Fibroblast of pulmonary artery (primary cell): ENCODE measurements around the gene DDIT4L.

ENCODE experiments used
- DNase-seq: peaks from one replicate; pipeline ENCODE4 v3.0.0-alpha.2; 2010; ENCODE audit warnings: low read depth
- H3K4me3 ChIP-seq: replicated peaks from 2 replicates; pipeline ENCODE4 v1.5.1; 2011; ENCODE audit warnings: low read depth, mild to moderate bottlenecking, control low read depth, low read length, moderate library complexity
- CTCF ChIP-seq: IDR thresholded peaks from 2 replicates; pipeline ENCODE4 v1.5.1; 2011; ENCODE audit warnings: mild to moderate bottlenecking, control low read depth, low read length, inconsistent platforms; ENCODE audit errors: missing control alignments

Gene DDIT4L

GRCh38 chr4:100166297-100167039 lies 23.8 kb downstream of the DDIT4L start:
- no peak for TF ChIP-seq CTCF
- H3K4me3 ChIP-seq = no peak overlapping the region
- DNase-seq = no peak

GRCh38 chr4:100165809-100166208 lies 24.5 kb downstream of the DDIT4L start:
- DNase-seq = no peak
- no peak overlapping the region for H3K4me3 ChIP-seq
- TF ChIP-seq CTCF = no peak

- DNase-seq = no peak
- no peak overlapping the region for H3K4me3 ChIP-seq
- no peak for TF ChIP-seq CTCF
Observed at GRCh38 chr4:100164808-100165760, 25.2 kb downstream of the DDIT4L start.

GRCh38 chr4:100162027-100162685 lies 28.1 kb downstream of the DDIT4L start:
- no peak for DNase-seq
- no peak overlapping the region for H3K4me3 ChIP-seq
- no peak for TF ChIP-seq CTCF

- TF ChIP-seq CTCF = no peak
- no peak for DNase-seq
- H3K4me3 ChIP-seq = no peak overlapping the region
Observed at GRCh38 chr4:100149190-100149589, 41.1 kb downstream of the DDIT4L start.

GRCh38 chr4:100147684-100148083 lies 42.6 kb downstream of the DDIT4L start:
- H3K4me3 ChIP-seq = no peak overlapping the region
- no peak for DNase-seq
- no peak for TF ChIP-seq CTCF
